ENCODE results near the gene RIC8A.
A peak's percentile ranks its signal among the peaks of the same experiment; 100 is the strongest.

Gene RIC8A

DNA sequence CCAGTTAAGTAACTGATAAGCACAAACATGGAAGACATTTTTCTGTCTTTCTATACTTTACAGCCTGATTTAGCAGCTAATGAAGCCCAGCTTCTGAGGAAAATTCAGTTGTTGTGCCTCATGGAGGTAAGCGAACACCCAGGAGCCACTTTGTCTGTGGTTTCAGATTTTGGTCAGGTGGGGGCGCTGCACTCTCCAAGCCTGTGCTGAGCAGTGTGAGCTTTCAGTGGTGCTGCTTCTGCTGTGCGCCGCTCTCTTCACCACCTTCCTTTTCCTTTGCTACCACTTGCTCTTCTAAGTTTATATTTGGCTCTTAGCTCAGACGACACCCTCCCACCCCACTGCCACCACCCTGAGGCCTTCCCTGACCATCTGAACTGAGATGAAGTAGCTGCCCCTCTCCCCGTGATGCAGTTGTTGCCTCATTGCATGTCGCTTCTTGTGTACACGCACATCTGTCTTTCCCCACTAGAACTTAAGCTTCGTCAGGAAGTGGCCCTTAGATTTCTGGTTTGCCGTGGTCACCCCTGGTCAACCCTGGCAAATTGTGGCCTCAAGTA lies 43.3 kb downstream of the RIC8A start:
- peak; percentile 77 for DNase-seq

DNA sequence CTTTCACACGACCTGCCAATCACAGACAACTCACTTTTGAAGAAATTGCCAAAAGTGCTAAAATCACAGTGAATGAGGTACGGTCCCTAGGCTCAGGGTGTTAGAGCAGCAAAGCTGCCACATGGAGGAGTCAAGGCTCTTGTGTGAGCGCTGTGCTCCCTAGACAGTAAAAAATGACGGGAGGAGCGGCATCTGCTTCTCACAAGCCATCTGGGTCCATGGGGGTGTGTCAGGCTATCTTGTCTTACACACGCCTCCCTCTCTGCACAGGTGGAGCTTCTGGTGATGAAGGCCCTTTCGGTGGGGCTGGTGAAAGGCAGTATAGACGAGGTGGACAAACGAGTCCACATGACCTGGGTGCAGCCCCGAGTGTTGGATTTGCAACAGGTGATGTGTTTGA lies 44.0 kb downstream of the RIC8A start:
- no peak for DNase-seq

DNA sequence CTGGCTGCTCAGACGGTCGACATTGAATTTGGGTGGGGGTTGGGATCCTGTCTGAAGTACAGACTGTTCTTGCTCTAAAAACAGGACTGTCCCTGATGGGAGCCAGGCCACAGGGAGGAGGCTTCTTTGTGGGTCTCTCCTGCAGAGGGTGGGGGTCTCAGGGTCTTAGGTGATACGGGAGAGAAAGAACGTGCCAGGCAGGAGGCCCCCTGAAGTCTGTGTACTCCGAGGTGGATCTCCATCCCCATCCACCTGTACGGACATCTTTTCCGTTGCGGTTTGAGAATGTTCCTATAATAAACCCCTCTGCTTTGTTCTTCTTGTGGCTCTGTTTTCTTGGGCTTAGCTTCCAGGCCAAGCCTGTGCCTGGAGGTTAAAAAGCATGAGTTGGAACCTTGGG lies 45.2 kb downstream of the RIC8A start:
- DNase-seq, result no peak

DNA sequence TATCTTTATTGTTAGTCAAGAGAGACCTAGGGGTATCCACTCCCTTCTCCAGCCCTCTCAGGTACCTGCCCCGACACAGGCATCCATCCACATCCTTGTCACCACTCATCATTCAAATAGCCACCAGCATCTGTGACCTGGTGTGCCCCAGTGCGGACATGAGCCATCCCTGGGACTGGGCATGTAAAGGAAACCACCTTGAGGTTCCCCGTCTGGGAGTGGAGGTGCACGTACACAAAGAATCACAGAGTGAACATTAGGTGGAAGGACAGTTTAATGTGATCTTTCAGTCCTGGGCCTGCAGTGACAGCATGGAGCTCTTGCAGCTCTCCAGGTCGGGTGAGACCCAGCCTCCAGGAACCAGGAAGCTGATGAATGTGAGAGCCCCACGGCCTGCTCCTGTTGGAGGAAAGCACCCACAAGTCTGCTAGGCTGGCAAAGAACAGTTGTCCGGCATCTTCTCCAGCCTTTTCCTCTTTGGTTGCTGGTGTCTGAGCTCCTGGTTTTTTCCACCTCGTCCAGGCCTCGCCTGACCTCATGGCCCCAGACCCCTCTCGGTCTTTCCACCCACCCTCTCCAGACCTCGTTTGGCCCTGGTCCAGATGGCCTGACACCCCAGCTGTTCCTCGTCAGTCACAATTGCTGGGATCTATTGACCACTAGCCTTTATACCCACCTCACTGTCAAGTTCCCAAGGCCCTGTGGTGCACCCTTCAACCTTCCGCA lies 45.8 kb downstream of the RIC8A start:
- no peak for DNase-seq

GRCh38 chr11:253886-254270 lies 46.4 kb downstream of the RIC8A start:
- DNase-seq, result no peak

- no peak for DNase-seq
These were observed 47.7 kb downstream of the RIC8A start for GRCh38 chr11:255176-255575.

DNA sequence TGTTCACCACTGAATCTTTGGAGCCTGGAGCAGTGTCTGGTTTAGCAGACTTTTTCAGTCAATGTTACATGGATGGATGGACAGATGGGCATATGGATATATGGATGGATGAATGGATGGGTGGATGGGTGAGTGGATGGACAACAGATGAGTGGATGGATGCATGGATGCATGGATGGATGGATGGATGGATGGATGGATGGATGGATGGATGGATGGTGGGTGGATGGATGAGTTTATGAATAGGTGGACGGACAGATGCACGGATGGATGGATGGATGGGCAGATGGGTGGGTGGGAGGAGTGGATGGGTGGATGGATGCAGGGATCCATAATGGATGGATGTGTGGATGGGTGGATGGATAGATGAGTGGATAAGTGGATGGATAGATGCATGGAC lies 48.3 kb downstream of the RIC8A start:
- no peak for DNase-seq

- DNase-seq, result no peak
These were observed 49.6 kb downstream of the RIC8A start for GRCh38 chr11:256952-257737.

DNA sequence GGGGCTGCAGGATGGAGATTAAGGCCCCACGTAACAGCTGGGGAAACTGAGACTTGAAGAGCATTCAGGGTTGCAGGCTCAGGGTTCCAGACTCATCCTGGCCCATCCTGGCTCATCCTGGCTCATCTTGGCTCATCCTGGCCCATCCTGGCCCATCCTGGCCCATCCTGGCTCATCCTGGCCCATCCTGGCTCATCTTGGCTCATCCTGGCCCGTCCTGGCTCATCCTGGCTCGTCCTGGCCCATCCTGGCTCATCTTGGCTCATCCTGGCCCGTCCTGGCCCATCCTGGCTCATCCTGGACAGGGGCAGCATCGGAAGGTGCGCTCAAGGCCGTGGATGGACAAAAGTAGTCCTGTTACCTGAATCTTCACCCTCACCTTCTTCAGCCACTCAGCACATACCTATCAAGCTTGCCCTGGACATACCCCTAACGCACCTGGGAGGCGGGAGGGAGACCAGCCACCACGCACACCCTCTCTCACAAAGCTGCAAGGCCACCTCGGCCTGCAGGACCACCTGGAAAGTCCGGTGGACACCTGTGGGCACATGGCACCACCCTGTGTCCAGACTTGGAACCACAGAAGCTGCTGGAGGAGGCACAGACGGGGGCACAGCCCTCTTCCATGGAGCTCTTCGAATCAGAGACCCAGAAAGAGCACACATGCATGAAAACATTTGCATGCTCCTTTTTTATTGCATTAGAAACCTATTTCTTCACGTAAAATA lies 50.4 kb downstream of the RIC8A start:
- DNase-seq, result no peak

- DNase-seq, result no peak
These were observed 51.9 kb downstream of the RIC8A start for GRCh38 chr11:259413-259812.

DNA sequence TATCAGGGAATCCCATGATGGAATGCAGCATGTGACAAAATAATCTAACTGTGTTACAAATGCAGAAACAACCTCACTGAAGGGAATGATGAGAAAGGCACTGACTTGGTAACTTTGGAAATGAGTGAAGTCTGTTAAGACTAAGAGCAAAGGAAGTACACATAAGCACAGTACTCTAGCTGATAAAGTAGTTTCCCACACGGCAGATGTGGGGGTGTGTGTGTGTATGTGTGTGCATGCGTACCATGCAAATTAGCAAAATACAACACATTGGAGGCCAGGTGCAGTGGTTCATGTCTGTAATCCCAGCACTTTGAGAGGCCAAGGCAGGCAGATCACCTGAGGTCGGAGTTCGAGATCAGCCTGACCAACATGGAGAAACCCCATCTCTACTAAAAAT lies 54.1 kb downstream of the RIC8A start:
- DNase-seq, result no peak

Data from activated CD4-positive, alpha-beta T cell treated with anti-CD3 and anti-CD28 coated beads, Interleukin-2, Interleukin-6, amounts not matched to agents 100 ng/mL and 50 ng/mL, durations not matched to agents 16 hours and 8 hours (primary cell).